T-helper 2 cell (primary cell): ENCODE results near the gene KANSL3.
A peak's percentile ranks its signal among the peaks of the same experiment; 100 is the strongest.
"Not testable (repeated sequence)": the region's sequence is repeated elsewhere in the genome, so short reads cannot be mapped to it uniquely, and the experiment has no call there.

ENCODE experiments used
- DNase-seq, 5 experiments: peaks; one replicate each; pipeline versions ENCODE4 v3.0.0 to v3.0.0-alpha.2; 2012 to 2022

Gene KANSL3

GRCh38 chr2:96556441-96557330 lies 81.4 kb downstream of the KANSL3 start:
- DNase-seq = peak in 2 of 5 experiments; percentile 41 to 71

GRCh38 chr2:96555146-96555610 lies 82.9 kb downstream of the KANSL3 start:
- no peak for DNase-seq

DNA sequence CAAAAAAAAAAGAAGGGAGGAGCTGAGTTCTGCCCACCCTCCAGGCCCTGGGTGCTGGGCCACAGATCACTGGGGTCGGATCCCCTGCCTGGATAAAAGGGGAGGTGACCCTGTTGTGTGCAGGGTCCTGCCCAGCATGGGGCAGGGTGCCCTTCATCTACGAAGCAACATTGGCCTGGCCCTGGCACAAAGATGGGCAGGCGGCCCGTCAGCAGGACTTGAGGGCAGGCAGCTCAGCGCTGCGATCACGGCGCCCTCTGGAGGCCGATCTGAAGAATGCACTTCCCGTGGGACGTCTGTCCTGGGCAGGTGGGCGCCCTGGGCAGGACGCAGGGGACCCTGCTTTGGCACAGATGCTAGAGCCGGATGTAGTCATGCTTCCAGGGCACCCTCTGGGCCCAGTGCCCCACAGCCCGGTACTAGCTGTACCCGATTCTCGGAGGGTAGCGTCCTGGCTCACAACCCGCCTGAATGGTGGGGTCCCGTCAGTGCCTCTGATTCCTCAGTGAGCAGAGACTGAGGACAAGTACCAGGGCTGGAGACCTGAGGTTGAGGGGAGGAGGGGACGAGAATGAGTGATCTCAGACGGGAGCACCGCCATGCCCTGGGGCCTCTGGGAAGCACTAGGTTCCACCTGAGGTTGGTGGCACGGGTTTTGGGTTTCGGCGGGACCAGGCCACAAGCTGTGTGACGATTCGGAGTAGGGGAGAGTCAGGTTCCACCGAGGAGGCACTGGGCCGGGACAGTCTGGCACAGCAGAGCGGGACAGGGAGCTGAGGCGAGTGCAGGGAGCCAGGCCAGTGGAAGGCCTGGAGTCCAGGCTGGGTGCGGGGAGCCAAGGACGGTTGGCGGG lies 83.6 kb downstream of the KANSL3 start:
- DNase-seq = peak; percentile 46 to 81 (median 62)

DNA sequence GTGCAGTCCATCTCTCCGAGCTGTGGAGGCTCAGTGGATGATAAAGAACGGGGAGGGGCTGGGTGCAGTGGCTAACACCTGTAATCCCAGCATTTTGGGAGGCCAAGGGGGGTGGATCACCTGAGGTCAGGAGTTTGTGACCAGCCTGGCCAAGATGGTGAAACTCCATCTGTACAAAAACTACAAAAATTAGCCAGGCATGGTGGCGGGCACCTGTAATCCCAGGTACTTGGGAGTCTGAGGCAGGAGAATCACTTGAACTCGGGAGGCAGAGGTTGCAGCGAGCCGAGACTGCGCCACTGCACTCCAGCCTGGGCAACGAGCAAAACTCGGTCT lies 84.2 kb downstream of the KANSL3 start:
- not testable (repeated sequence) for DNase-seq

- DNase-seq = peak in 1 of 5 experiments; percentile 29
Observed at GRCh38 chr2:96553176-96553956, 84.7 kb downstream of the KANSL3 start.

DNA sequence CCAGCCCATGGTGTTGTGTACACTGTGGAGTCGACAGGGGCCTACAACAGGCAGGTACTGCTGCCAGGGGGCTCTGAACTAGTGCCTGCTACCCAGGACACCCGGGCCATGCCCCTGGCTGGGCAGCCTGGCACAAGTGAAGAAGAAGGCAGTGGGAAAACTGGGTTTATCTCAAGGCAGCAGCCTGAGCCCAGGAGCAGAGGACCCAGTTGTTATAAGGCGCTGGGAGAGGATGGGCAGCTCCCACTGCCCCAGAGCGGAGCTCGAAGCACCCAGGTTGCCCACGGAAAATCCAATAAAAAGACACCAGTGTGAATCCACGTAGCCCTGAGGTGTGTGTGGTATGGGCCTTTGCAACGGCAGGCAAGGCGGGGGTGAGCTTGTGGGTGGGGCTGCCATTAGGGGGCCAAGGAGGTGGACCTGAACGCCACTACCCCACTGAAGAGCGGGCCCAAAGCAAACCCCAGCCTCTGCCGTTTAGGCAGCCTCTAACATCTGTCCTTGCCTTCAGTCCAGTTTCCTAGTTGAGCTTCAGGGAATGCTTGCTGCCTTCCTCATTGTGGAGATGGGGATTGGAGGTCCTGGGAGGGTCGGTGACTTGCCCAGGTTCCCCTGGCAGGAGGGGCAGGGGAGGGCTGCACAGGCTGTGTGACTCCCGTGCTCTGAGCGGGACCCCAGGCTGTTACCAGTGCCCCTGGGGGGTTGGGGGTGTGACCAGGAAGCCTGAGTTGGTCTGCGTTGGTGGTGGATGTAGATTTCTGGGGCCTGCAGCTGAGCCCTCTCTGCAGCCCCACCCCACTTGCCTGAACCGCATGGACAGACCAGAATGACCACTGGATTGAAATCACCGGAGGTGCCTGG lies 85.6 kb downstream of the KANSL3 start:
- no peak for DNase-seq

DNA sequence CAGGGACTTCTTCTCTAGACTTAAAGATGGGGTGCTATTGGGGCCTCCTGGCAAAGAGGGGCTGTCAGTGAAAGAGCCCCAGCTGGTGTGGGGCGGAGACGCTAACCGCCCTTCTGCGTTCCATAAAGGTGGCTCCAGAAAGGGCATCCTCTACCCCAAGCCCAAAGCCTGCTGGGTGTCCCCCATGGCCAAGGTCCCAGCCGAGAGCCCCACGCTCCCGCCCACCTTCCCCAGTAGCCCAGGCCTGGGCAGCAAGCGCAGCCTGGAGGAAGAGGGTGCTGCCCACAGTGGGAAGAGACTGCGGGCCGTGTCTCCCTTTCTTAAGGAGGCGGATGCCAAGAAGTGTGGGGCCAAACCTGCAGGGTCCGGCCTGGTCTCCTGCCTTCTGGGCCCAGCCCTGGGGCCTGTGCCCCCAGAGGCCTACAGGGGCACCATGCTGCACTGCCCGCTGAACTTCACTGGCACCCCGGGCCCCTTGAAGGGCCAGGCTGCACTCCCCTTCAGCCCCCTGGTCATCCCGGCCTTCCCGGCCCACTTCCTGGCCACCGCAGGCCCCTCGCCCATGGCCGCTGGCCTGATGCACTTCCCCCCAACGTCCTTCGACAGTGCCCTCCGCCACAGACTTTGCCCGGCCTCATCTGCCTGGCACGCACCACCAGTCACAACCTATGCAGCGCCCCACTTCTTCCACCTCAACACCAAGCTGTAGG lies 86.4 kb downstream of the KANSL3 start:
- DNase-seq = no peak

DNA sequence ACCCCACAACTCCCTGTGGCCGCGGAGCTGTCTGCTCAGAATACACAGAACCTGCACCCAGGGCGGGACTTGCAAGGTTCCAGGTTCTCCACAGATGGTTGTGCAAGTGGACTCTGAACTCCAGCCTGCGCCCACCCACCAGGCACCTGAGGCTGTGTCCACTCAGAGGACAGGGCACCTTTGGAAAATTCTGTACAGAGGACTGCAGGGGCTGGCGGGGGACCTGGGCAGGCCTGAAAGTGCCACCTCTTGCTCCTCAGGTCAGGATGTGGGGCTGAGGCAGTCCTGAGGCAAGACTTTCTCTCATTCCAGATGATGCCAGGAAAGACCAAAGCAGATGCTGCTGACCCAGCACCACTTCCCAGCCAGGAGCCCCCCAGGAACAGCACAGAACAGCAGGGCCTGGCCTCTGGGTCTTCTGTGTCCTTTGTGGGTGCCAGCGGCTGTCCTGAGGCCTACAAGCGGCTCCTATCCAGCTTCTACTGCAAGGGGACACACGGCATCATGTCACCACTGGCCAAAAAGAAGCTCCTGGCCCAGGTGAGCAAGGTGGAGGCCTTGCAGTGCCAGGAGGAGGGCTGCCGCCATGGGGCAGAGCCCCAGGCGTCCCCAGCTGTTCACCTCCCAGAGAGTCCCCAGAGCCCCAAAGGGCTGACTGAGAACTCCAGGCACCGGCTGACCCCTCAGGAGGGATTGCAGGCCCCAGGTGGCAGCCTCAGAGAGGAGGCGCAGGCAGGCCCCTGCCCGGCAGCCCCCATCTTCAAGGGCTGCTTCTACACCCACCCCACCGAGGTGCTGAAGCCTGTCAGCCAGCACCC lies 87.1 kb downstream of the KANSL3 start:
- no peak for DNase-seq

DNA sequence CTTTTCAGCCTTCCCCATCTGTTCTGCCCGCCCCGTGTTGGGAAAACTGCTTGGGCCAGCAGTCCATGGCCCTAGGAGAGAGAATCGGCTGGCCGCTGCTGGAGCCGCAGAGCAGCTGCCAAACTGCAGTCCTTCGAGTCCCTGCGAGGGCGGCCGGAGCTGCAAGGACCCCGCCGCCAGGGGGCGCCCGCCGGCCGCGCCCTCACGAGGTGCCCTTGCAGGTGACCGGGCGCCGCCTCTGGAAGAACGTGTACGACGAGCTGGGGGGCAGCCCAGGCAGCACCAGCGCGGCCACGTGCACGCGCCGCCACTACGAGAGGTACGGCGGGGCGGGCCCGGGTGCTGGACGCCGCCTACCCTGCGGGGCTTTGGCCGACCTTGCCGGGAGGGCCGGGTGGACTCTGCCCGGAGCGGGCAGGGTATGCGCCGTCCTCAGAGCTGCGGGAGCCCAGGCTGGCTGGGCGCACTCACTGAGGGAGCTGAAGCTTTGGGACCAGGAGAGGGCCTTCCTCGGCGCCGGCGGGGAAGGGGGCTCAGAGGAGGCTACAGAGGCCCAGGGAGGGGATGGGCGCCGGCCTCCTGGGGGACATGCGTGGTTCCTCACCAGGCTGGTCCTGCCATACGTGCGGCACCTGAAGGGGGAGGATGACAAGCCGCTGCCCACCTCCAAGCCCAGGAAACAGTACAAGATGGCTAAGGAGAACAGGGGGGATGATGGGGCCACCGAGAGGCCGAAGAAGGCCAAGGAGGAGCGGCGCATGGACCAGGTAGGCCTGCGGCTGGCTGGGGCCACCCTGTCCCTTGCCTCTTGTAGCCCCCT lies 87.9 kb downstream of the KANSL3 start:
- no peak for DNase-seq

GRCh38 chr2:96549466-96549785 lies 88.7 kb downstream of the KANSL3 start:
- no peak for DNase-seq

DNA sequence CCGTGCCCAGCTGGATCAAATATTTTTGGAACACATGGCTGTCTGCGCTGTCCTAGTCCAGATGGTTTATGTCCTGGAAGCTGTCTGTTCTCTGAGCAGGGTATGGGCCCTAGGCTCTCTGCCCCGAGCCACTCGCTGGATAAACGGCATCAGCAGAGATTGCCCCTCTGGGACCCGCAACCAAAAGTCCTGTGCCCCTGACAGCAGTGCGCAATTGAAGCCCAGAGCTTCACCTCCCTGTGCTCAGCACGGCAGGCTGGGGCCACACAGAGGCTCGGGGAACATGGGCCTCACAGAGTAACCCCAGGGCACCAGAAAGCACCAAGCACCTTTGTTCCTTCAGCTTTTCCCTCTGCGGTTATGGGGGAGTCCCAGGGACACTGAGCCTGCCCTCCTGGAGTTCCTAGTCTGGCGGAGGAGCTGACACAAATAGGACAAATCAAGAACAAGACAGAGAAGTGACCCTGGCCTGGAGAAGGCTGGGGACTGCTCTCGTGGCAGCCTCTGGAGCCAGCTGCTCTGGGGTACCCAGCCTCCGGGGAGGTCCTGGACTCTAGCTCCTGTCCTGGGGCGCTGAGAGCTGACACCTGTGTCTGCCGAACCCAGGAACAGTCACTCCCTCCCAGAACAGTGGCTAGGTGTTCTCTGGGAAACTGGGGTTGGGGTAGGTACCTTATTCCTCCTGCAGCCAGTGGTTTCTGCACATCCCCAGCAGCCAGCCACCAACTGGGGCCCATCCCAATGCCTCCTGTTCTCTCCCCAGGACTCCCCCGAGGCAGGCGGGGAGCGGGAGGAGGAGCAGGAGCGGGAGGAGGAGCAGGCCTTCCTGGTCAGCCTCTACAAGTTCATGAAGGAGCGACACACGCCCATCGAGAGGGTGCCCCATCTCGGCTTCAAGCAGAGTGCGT lies 89.3 kb downstream of the KANSL3 start:
- DNase-seq = no peak

DNA sequence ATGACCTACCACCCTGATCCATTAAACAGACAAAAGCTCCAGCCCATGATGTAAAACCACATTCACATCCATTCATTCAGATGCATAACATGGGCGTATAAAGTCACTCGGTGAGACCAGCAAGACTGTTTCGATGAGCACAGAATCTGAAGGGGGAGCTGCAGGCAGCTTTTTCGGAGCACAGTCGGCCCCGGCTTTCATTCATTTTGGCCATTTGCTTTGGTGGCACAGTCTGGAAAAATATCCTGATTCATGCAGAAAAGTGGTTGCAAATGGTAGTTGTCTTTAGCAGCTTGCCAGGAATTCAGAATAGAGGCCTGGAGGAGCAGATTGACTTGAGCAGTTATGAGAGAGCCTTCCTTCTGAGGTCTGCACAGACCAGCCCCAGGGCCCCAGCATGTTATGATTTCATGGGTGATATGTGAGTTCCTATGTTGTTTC lies 90.4 kb downstream of the KANSL3 start:
- DNase-seq = no peak

- no peak for DNase-seq
Observed at GRCh38 chr2:96547203-96547641, 90.9 kb downstream of the KANSL3 start.

DNA sequence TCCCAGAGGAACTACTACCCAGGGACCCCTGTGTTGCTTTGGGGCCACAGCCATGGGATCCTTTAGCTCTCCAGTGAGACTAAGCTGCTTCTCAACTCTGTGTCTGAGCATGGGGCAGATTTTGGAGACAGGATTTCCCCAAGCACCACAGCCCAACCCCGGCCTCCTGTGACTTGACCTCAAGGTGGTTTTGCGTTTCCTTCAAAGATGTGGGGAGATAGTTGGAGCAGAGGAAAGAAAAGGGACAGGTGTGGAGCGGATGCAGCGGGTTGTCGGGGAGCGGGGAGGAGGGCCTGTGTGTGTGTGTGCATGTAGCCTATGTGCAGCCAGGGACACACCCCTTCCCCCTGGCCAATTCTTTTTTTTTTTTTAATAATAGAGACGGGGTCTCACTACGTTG lies 91.3 kb downstream of the KANSL3 start:
- DNase-seq = peak in 2 of 5 experiments; percentile 58 to 65

DNA sequence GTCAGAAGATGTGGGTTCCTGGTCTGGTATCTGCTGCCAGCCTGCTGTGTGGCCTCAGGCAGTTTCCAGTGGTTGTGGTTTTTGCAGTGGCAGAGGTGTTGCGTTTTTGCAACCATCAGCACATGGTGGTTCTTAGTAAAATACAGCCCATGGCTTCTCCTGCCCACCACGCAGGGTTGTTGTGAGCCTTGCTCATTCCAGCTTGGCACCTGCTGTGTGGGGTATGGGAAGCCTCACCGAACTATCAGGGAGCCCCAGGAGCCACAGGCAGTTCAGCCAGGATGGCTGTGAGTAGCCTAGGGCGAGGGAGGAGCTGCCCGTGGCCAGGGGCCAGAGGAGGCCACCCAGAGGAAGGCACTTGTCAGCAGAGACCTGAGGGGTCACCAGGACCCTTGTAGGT lies 91.8 kb downstream of the KANSL3 start:
- peak in 1 of 5 experiments; percentile 73 for DNase-seq
